WTC11 (cell line): ENCODE data around the gene ESYT3. TPM values are rescaled to one million over a fixed set of nuclear protein-coding genes. Genes with fewer than 3 reads are reported as not detected.
A peak's percentile ranks its signal among the peaks of the same experiment; 100 is the strongest.

ENCODE experiments used
- ATAC-seq: fragments of 200-7000 bp; cut with Tn5 transposase; 2 replicates; pipeline ENCODE4 v1.10.0; 2021; ENCODE audit warnings: mild to moderate bottlenecking, moderate library complexity
- Bru-seq: library from RNA; stranded (reverse); fragments of 400-500 nt; gene quantifications from one replicate; lab custom pipeline; 2021; lab: Mats Ljungman, UMichigan
- CTCF ChIA-PET: fragments of 300-600 bp; sonication (Branson Sonifier 250); formaldehyde crosslinking; loops from one replicate; lab custom pipeline; 2021; ENCODE audit warnings: antibody characterized with exemption; lab: Charles Lee
- POLR2A ChIA-PET: fragments of 350-600 bp; sonication (Branson Sonifier 250); formaldehyde crosslinking; loops from one replicate; lab custom pipeline; 2021; ENCODE audit warnings: antibody characterized with exemption; lab: Charles Lee
- DNase-seq: peaks from one replicate; pipeline ENCODE4 v3.0.0; 2021; ENCODE audit warnings: low spot score
- H3K27ac Mint-ChIP-seq: 2 replicates; pipeline ENCODE4 v1.8.0; 2021; ENCODE audit warnings: mixed read lengths
- H3K27me3 Mint-ChIP-seq: 2 replicates; pipeline ENCODE4 v1.8.0; 2021; ENCODE audit warnings: low read depth, mild to moderate bottlenecking, moderate library complexity, mixed read lengths
- H3K36me3 Mint-ChIP-seq: 2 replicates; pipeline ENCODE4 v1.8.0; 2021; ENCODE audit warnings: mixed read lengths
- H3K4me1 Mint-ChIP-seq: 2 replicates; pipeline ENCODE4 v1.8.0; 2022; ENCODE audit warnings: mixed read lengths
- H3K4me3 Mint-ChIP-seq: 2 replicates; pipeline ENCODE4 v1.8.0; 2021; ENCODE audit warnings: mild to moderate bottlenecking, moderate library complexity, mixed read lengths
- H3K9me3 Mint-ChIP-seq: 2 replicates; pipeline ENCODE4 v1.8.0; 2021; ENCODE audit warnings: mixed read lengths
- CDX4 ChIP-seq: fragments of 250-450 bp; sonication (Bioruptor Pico); IDR thresholded peaks from 2 replicates; pipeline ENCODE4 v1.9.0; 2021; ENCODE audit warnings: moderate library complexity, mild to moderate bottlenecking, inconsistent platforms, borderline replicate concordance
- CREM ChIP-seq: sonication (generic); formaldehyde crosslinking; IDR thresholded peaks from 2 replicates; pipeline ENCODE4 v1.8.1; 2022; ENCODE audit warnings: mild to moderate bottlenecking, missing genetic modification reagents, moderate library complexity
- E2F1 ChIP-seq: sonication (generic); formaldehyde crosslinking; IDR thresholded peaks from 2 replicates; pipeline ENCODE4 v1.8.0; 2022; ENCODE audit warnings: mild to moderate bottlenecking, missing genetic modification reagents
- E2F5 ChIP-seq: sonication (generic); formaldehyde crosslinking; IDR thresholded peaks from 2 replicates; pipeline ENCODE4 v1.8.1; 2022; ENCODE audit warnings: mild to moderate bottlenecking, moderate library complexity, missing genetic modification reagents
- ELF4 ChIP-seq: sonication (generic); formaldehyde crosslinking; IDR thresholded peaks from 2 replicates; pipeline ENCODE4 v1.8.1; 2022; ENCODE audit warnings: low read depth, mild to moderate bottlenecking, moderate library complexity, missing genetic modification reagents
- FOXJ3 ChIP-seq: sonication (generic); formaldehyde crosslinking; IDR thresholded peaks from 2 replicates; pipeline ENCODE4 v1.9.0; 2021; ENCODE audit warnings: missing genetic modification reagents, mild to moderate bottlenecking, borderline replicate concordance
- FOXP1 ChIP-seq: sonication (generic); formaldehyde crosslinking; IDR thresholded peaks from 2 replicates; pipeline ENCODE4 v1.8.0; 2022; ENCODE audit warnings: missing genetic modification reagents, mild to moderate bottlenecking, moderate library complexity, borderline replicate concordance
- GABPB1 ChIP-seq: sonication (generic); formaldehyde crosslinking; IDR thresholded peaks from 2 replicates; pipeline ENCODE4 v1.8.1; 2023; ENCODE audit warnings: mild to moderate bottlenecking, missing genetic modification reagents
- GTF2I ChIP-seq: fragments of 250-450 bp; sonication (Bioruptor Pico); conservative IDR thresholded peaks from 2 replicates; pipeline ENCODE4 v1.4.0; 2021; ENCODE audit warnings: mild to moderate bottlenecking
- IRF1 ChIP-seq: sonication (generic); formaldehyde crosslinking; IDR thresholded peaks from 2 replicates; pipeline ENCODE4 v1.8.0; 2023; ENCODE audit warnings: missing genetic modification reagents
- IRF2 ChIP-seq: sonication (generic); formaldehyde crosslinking; IDR thresholded peaks from 2 replicates; pipeline ENCODE4 v1.8.0; 2022; ENCODE audit warnings: low read depth, missing genetic modification reagents, borderline replicate concordance
- JAZF1 ChIP-seq: fragments of 250-450 bp; sonication (Bioruptor Pico); IDR thresholded peaks from 2 replicates; pipeline ENCODE4 v1.9.0; 2021; ENCODE audit warnings: moderate library complexity, mild to moderate bottlenecking, inconsistent platforms
- MAX ChIP-seq: sonication (generic); formaldehyde crosslinking; IDR thresholded peaks from 2 replicates; pipeline ENCODE4 v1.8.0; 2022; ENCODE audit warnings: mild to moderate bottlenecking, missing genetic modification reagents
- NR1H2 ChIP-seq: sonication (generic); formaldehyde crosslinking; IDR thresholded peaks from 2 replicates; pipeline ENCODE4 v1.9.0; 2021; ENCODE audit warnings: mild to moderate bottlenecking, moderate library complexity, missing genetic modification reagents
- NR3C1 ChIP-seq: sonication (generic); formaldehyde crosslinking; conservative IDR thresholded peaks from 2 replicates; pipeline ENCODE4 v1.8.1; 2023; ENCODE audit warnings: low read depth, mild to moderate bottlenecking, missing genetic modification reagents
- OVOL2 ChIP-seq: fragments of 250-450 bp; sonication (Bioruptor Pico); IDR thresholded peaks from 2 replicates; pipeline ENCODE4 v1.9.0; 2021; ENCODE audit warnings: mild to moderate bottlenecking, borderline replicate concordance
- PREB ChIP-seq: sonication (generic); formaldehyde crosslinking; IDR thresholded peaks from 2 replicates; pipeline ENCODE4 v1.8.1; 2022; ENCODE audit warnings: mild to moderate bottlenecking, missing genetic modification reagents, moderate library complexity, borderline replicate concordance
- RELA ChIP-seq: sonication (generic); formaldehyde crosslinking; IDR thresholded peaks from 2 replicates; pipeline ENCODE4 v1.8.1; 2022; ENCODE audit warnings: missing genetic modification reagents, mild to moderate bottlenecking, borderline replicate concordance
- RORB ChIP-seq: fragments of 250-450 bp; sonication (Bioruptor Pico); IDR thresholded peaks from 2 replicates; pipeline ENCODE4 v1.9.0; 2021; ENCODE audit warnings: mild to moderate bottlenecking
- SMAD3 ChIP-seq: sonication (generic); formaldehyde crosslinking; IDR thresholded peaks from 2 replicates; pipeline ENCODE4 v1.8.0; 2022; ENCODE audit warnings: missing genetic modification reagents, mild to moderate bottlenecking, borderline replicate concordance
- SOX15 ChIP-seq: fragments of 250-450 bp; sonication (Bioruptor Pico); IDR thresholded peaks from 2 replicates; pipeline ENCODE4 v1.9.0; 2021; ENCODE audit warnings: mild to moderate bottlenecking
- SP1 ChIP-seq: sonication (generic); formaldehyde crosslinking; conservative IDR thresholded peaks from 2 replicates; pipeline ENCODE4 v1.8.1; 2022; ENCODE audit warnings: missing genetic modification reagents
- TEAD4 ChIP-seq: sonication (generic); formaldehyde crosslinking; IDR thresholded peaks from 2 replicates; pipeline ENCODE4 v1.8.0; 2022; ENCODE audit warnings: mild to moderate bottlenecking, missing genetic modification reagents
- TP53 ChIP-seq: sonication (generic); formaldehyde crosslinking; IDR thresholded peaks from 2 replicates; pipeline ENCODE4 v1.8.1; 2023; ENCODE audit warnings: mild to moderate bottlenecking, missing genetic modification reagents
- USF1 ChIP-seq: sonication (generic); formaldehyde crosslinking; IDR thresholded peaks from 2 replicates; pipeline ENCODE4 v1.8.0; 2022; ENCODE audit warnings: mild to moderate bottlenecking, missing genetic modification reagents
- ZBTB21 ChIP-seq: sonication (generic); formaldehyde crosslinking; IDR thresholded peaks from 2 replicates; pipeline ENCODE4 v1.8.1; 2023; ENCODE audit warnings: mild to moderate bottlenecking, missing genetic modification reagents, borderline replicate concordance
- ZNF138 ChIP-seq: sonication (generic); formaldehyde crosslinking; conservative IDR thresholded peaks from 2 replicates; pipeline ENCODE4 v1.8.1; 2022; ENCODE audit warnings: mild to moderate bottlenecking, moderate library complexity, missing genetic modification reagents
- ZNF219 ChIP-seq: sonication (generic); formaldehyde crosslinking; IDR thresholded peaks from 2 replicates; pipeline ENCODE4 v1.8.0; 2023; ENCODE audit warnings: missing genetic modification reagents, mild to moderate bottlenecking, borderline replicate concordance
- ZNF232 ChIP-seq: sonication (generic); formaldehyde crosslinking; IDR thresholded peaks from 2 replicates; pipeline ENCODE4 v1.8.0; 2022; ENCODE audit warnings: mild to moderate bottlenecking, missing genetic modification reagents
- ZNF416 ChIP-seq: fragments of 250-450 bp; sonication (Bioruptor Pico); IDR thresholded peaks from 2 replicates; pipeline ENCODE4 v1.9.0; 2021; ENCODE audit warnings: mild to moderate bottlenecking, inconsistent platforms
- long read RNA-seq, 3 experiments: library from RNA in 1 of 3; library from capped mRNA in 1 of 3; library from polyadenylated mRNA in 1 of 3; unstranded in 2 of 3; stranded (forward) in 1 of 3; transcript quantifications; one replicate each; pipeline ENCODE4 v2.0.0, GENCODE V29; 2021
- total RNA-seq: library from RNA; stranded (reverse); gene quantifications from 3 replicates; pipeline ENCODE4 v1.2.3, GENCODE V29; 2021

The ESYT3 gene
- 4.4 to 6.4 TPM (median 5.7 TPM) in 3 replicates for total RNA-seq
- Bru-seq, nascent RNA, result percentile 47 among the genes with signal in this experiment
- long read RNA-seq, experiment 1, full-length matches to known transcripts, result 3 of 17 reads
- long read RNA-seq, experiment 1, partial matches to known transcripts, result 5 of 17 reads
- long read RNA-seq, experiment 1, other reads (novel, unspliced or antisense), result 9 of 17 reads
- long read RNA-seq, experiment 2, partial matches to known transcripts, result 0 of 1 reads
- long read RNA-seq, experiment 2, other reads (novel, unspliced or antisense), result 1 of 1 reads
- long read RNA-seq, experiment 3, result 0 reads

GRCh38 chr3:138434276-138434874, at the start of gene ESYT3:
Gene ESYT3, plus strand, starts transcription at chr3:138434616. Its CDS starts 183 bp downstream, at chr3:138434799.
- Mint-ChIP-seq H3K27me3 (peaks cover 75% of the 10 kb centered on the region), H3K4me3 (peak within 1 kb of the TSS; percentile 71), H3K4me1 (peaks cover 9% of the 10 kb centered on the region), H3K9me3 (no peaks in the 10 kb centered on the region; the same call in 1 of the 2 replicates), H3K36me3 (peaks cover 2% of the 10 kb centered on the region; the same call in 1 of the 2 replicates), H3K27ac (no peak within 1 kb of the TSS)
- peak; percentile 89 for ATAC-seq
- POLR2A ChIA-PET, result interaction anchor here (0.9 to 1.7 kb wide), 5 partner anchors 17 to 489 kb away, joined by 3 to 4 read pairs (median 3); partner anchors contain the start of genes ARMC8 and MRAS
- DNase-seq, result peak; percentile 86
- CTCF ChIA-PET, result interaction anchor here (0.6 to 2.6 kb wide), 21 partner anchors 8 to 527 kb away, joined by 3 to 37 read pairs (median 6); partner anchors contain the start of genes CEP70 and DZIP1L
- TF ChIP-seq SMAD3 (CRISPR knock-in tag) (peak; percentile 97), FOXJ3 (CRISPR knock-in tag) (0 out of 2 replicates have a peak, but pooled peaks have one; percentile 88), NR3C1 (CRISPR knock-in tag) (0 out of 2 replicates have a peak, but pooled peaks have one; percentile 42), CREM (peak; percentile 85), PREB (CRISPR knock-in tag) (0 out of 2 replicates have a peak, but pooled peaks have one; percentile 60), OVOL2 (no peak), NR1H2 (CRISPR knock-in tag) (no peak; the same call in 1 of the 2 replicates), E2F5 (CRISPR knock-in tag) (peak; percentile 91; the same call in 1 of the 2 replicates), RELA (CRISPR knock-in tag) (0 out of 2 replicates have a peak, but pooled peaks have one; percentile 36), GTF2I (CRISPR knock-in tag) (no peak), RORB (CRISPR knock-in tag) (no peak), ZNF219 (0 out of 2 replicates have a peak, but pooled peaks have one; percentile 91), CDX4 (CRISPR knock-in tag) (no peak), FOXP1 (CRISPR knock-in tag) (peak; percentile 92), ZBTB21 (CRISPR knock-in tag) (peak; percentile 90), IRF1 (CRISPR knock-in tag) (0 out of 2 replicates have a peak, but pooled peaks have one; percentile 77), TP53 (CRISPR knock-in tag) (peak; percentile 87; the same call in 1 of the 2 replicates), GABPB1 (CRISPR knock-in tag) (peak; percentile 74), ZNF416 (CRISPR knock-in tag) (peak; percentile 33; the same call in 1 of the 2 replicates), JAZF1 (CRISPR knock-in tag) (no peak), IRF2 (CRISPR knock-in tag) (no peak), TEAD4 (peak; percentile 91; the same call in 1 of the 2 replicates), MAX (CRISPR knock-in tag) (peak; percentile 100), ZNF232 (CRISPR knock-in tag) (peak; percentile 98), E2F1 (CRISPR knock-in tag) (peak; percentile 91), USF1 (peak; percentile 91), SP1 (CRISPR knock-in tag) (peak; percentile 81), ELF4 (no peak; the same call in 1 of the 2 replicates), ZNF138 (CRISPR knock-in tag) (peak; percentile 56; the same call in 1 of the 2 replicates), SOX15 (no peak)
